HL-60 (cell line): ENCODE data around the gene EFCAB6.

Experiments
- DNase-seq, 2 experiments: peaks; one replicate each; pipeline ENCODE4 v3.0.0-alpha.2; 2010 to 2020; ENCODE audit warnings: low read depth in 1 of 2, low spot score in 1 of 2
- H3K27ac ChIP-seq: fragments of 250-450 bp; sonication (Bioruptor Pico); replicated peaks from 2 replicates; pipeline ENCODE4 v1.5.1; 2020; ENCODE audit warnings: mild to moderate bottlenecking, moderate library complexity
- H3K27me3 ChIP-seq: fragments of 250-450 bp; sonication (Bioruptor Pico); 2 replicates; pipeline ENCODE4 v1.5.1; 2021; ENCODE audit warnings: mild to moderate bottlenecking, moderate library complexity; ENCODE audit not compliant: insufficient read depth, poor library complexity, severe bottlenecking
- H3K4me3 ChIP-seq: replicated peaks from 2 replicates; pipeline ENCODE4 v1.5.1; 2011; ENCODE audit warnings: mild to moderate bottlenecking, control low read depth, low read length; ENCODE audit not compliant: insufficient read depth
- CTCF ChIP-seq: IDR thresholded peaks from one replicate; pipeline ENCODE4 v1.5.1; 2011; ENCODE audit warnings: low read length, control low read depth, inconsistent platforms; ENCODE audit not compliant: insufficient read depth
- GABPA ChIP-seq: IDR thresholded peaks from 2 replicates; pipeline ENCODE4 v1.6.1; 2012; ENCODE audit warnings: low read depth
- POLR2AphosphoS5 ChIP-seq: IDR thresholded peaks from 2 replicates; pipeline ENCODE4 v1.6.1; 2012; ENCODE audit warnings: low read depth
- REST ChIP-seq: IDR thresholded peaks from 2 replicates; pipeline ENCODE4 v1.6.1; 2012; ENCODE audit warnings: low read depth; ENCODE audit not compliant: insufficient replicate concordance
- SPI1 ChIP-seq: IDR thresholded peaks from 2 replicates; pipeline ENCODE4 v1.6.1; 2012; ENCODE audit warnings: low read depth, mild to moderate bottlenecking, borderline replicate concordance

The EFCAB6 gene

GRCh38 chr22:43642319-43643206, 169.5 kb downstream of the EFCAB6 start:
- TF ChIP-seq GABPA (no peak), SPI1 (no peak), REST (no peak), POLR2AphosphoS5 (no peak), CTCF (no peak)
- Histone ChIP-seq H3K4me3 (no peak overlapping the region), H3K27ac (no peak overlapping the region), H3K27me3 (no peaks in the 10 kb centered on the region)
- DNase-seq: no peak

GRCh38 chr22:43639228-43639948, 172.7 kb downstream of the EFCAB6 start:
- TF ChIP-seq SPI1: no peak
- no peak for TF ChIP-seq GABPA
- TF ChIP-seq POLR2AphosphoS5: no peak
- TF ChIP-seq CTCF: no peak
- no peak for TF ChIP-seq REST
- Histone ChIP-seq H3K4me3 (no peak overlapping the region), H3K27me3 (no peaks in the 10 kb centered on the region), H3K27ac (no peak overlapping the region)
- DNase-seq: no peak

GRCh38 chr22:43637275-43638260, 174.5 kb downstream of the EFCAB6 start:
- no peak for TF ChIP-seq CTCF
- no peak for TF ChIP-seq GABPA
- TF ChIP-seq POLR2AphosphoS5: no peak
- TF ChIP-seq REST: no peak
- TF ChIP-seq SPI1: no peak
- DNase-seq: no peak
- Histone ChIP-seq H3K27ac (no peak overlapping the region), H3K4me3 (no peak overlapping the region), H3K27me3 (no peaks in the 10 kb centered on the region)
